A673 (cell line): ENCODE results near the gene DNAAF5. TPM values are rescaled to one million over a fixed set of nuclear protein-coding genes. Genes with fewer than 3 reads are reported as not detected.

Experiments used
- BruUV-seq: library from RNA; stranded (reverse); fragments of 400-500 nt; replicated peaks from 2 replicates; lab custom pipeline; 2021; lab: Mats Ljungman, UMichigan
- CTCF ChIA-PET: fragments of 300-600 bp; sonication (Branson Sonifier 250); formaldehyde crosslinking; loops from one replicate; lab custom pipeline; 2022; ENCODE audit warnings: antibody characterized with exemption; lab: Charles Lee
- POLR2A ChIA-PET: fragments of 300-600 bp; sonication (Branson Sonifier 250); formaldehyde crosslinking; loops from one replicate; lab custom pipeline; 2022; ENCODE audit warnings: antibody characterized with exemption; ENCODE audit not compliant: low non-redundant PET; lab: Charles Lee
- DNase-seq: peaks from one replicate; pipeline ENCODE4 v3.0.0-alpha.2; 2015; ENCODE audit warnings: low spot score
- H3K27ac ChIP-seq: fragments of 200-600 bp; sonication (generic); 2 replicates; pipeline ENCODE4 v1.5.1; 2016; ENCODE audit warnings: mixed run types, low read depth, mild to moderate bottlenecking, mixed read lengths, antibody characterized with exemption, low read length; ENCODE audit not compliant: poor library complexity, severe bottlenecking
- H3K27me3 ChIP-seq: fragments of 200-600 bp; sonication (generic); replicated peaks from 2 replicates; pipeline ENCODE4 v1.6.1; 2017; ENCODE audit warnings: mixed run types, low read depth, mild to moderate bottlenecking, mixed read lengths, antibody characterized with exemption, low read length; ENCODE audit not compliant: insufficient read depth, poor library complexity
- H3K36me3 ChIP-seq: fragments of 200-600 bp; sonication (generic); 2 replicates; pipeline ENCODE4 v1.6.1; 2016; ENCODE audit warnings: mixed run types, mild to moderate bottlenecking, mixed read lengths, antibody characterized with exemption, low read length; ENCODE audit not compliant: insufficient read depth, poor library complexity, severe bottlenecking
- H3K4me1 ChIP-seq: fragments of 200-600 bp; sonication (generic); 2 replicates; pipeline ENCODE4 v1.6.1; 2017; ENCODE audit warnings: mixed run types, mild to moderate bottlenecking, mixed read lengths, antibody characterized with exemption, low read length; ENCODE audit not compliant: insufficient read depth, poor library complexity, severe bottlenecking
- H3K4me3 ChIP-seq: fragments of 200-600 bp; sonication (generic); 2 replicates; pipeline ENCODE4 v1.5.1; 2016; ENCODE audit warnings: low read depth, mixed run types, mild to moderate bottlenecking, mixed read lengths, low read length; ENCODE audit not compliant: poor library complexity, severe bottlenecking
- H3K9me3 ChIP-seq: fragments of 200-600 bp; sonication (generic); 2 replicates; pipeline ENCODE4 v1.6.1; 2016; ENCODE audit warnings: mixed run types, low read depth, mild to moderate bottlenecking, mixed read lengths, antibody characterized with exemption, low read length; ENCODE audit not compliant: poor library complexity, severe bottlenecking
- EZH2 ChIP-seq: fragments of 200-600 bp; sonication (generic); IDR thresholded peaks from 2 replicates; pipeline ENCODE4 v1.6.1; 2017; ENCODE audit warnings: borderline replicate concordance, low read depth, mild to moderate bottlenecking, mixed read lengths, antibody characterized with exemption, low read length; ENCODE audit not compliant: poor library complexity, severe bottlenecking
- intact Hi-C: fragments of 100-400 bp; cut with micrococcal nuclease; formaldehyde crosslinking; loops from one replicate; pipeline ENCODE4 v1.10.0; 2022; ENCODE audit not compliant: unreplicated experiment
- total RNA-seq: library from RNA; stranded (reverse); gene quantifications from 2 replicates; pipeline ENCODE4 v1.2.3, GENCODE V29; 2021
- TF ChIP-seq, protein P1 (sequence below): fragments of 300-800, 200-600 bp; sonication (generic); conservative IDR thresholded peaks from 2 replicates; pipeline ENCODE4 v1.5.1; 2017; ENCODE audit warnings: low read depth, mild to moderate bottlenecking, antibody characterized with exemption, low read length, moderate library complexity, mixed read lengths

DNAAF5 gene
- total RNA-seq, 1 experiment from 2014 or later = 78.1 TPM

GRCh38 chr7:729140-730000 lies 2.9 kb downstream of the DNAAF5 start:
- CTCF ChIA-PET = no interaction called here
- POLR2A ChIA-PET = no interaction called here
- Histone ChIP-seq H3K9me3 (peaks cover 2% of the 10 kb centered on the region), H3K27ac (no peak overlapping the region), H3K27me3 (no peaks in the 10 kb centered on the region), H3K36me3 (peaks cover 45% of the 10 kb centered on the region), H3K4me3 (no peak overlapping the region), H3K4me1 (peaks cover 8% of the 10 kb centered on the region)
- no TSS peak for BruUV-seq
- TF ChIP-seq, protein P1, sequence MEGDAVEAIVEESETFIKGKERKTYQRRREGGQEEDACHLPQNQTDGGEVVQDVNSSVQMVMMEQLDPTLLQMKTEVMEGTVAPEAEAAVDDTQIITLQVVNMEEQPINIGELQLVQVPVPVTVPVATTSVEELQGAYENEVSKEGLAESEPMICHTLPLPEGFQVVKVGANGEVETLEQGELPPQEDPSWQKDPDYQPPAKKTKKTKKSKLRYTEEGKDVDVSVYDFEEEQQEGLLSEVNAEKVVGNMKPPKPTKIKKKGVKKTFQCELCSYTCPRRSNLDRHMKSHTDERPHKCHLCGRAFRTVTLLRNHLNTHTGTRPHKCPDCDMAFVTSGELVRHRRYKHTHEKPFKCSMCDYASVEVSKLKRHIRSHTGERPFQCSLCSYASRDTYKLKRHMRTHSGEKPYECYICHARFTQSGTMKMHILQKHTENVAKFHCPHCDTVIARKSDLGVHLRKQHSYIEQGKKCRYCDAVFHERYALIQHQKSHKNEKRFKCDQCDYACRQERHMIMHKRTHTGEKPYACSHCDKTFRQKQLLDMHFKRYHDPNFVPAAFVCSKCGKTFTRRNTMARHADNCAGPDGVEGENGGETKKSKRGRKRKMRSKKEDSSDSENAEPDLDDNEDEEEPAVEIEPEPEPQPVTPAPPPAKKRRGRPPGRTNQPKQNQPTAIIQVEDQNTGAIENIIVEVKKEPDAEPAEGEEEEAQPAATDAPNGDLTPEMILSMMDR = no peak
- no peak for TF ChIP-seq EZH2
- no peak for DNase-seq
- intact Hi-C loops = no loop called here

- ChIA-PET POLR2A (interaction anchor here (0.7 kb wide), 1 partner anchor 42 kb away, joined by 3 read pairs; no protein-coding TSS in a partner anchor), CTCF (no interaction called here)
- BruUV-seq = no TSS peak
- intact Hi-C loops = no loop called here
- peaks cover 6% of the 10 kb centered on the region for H3K4me1 ChIP-seq
- H3K4me3 ChIP-seq = no peak overlapping the region
- H3K9me3 ChIP-seq = peaks cover 13% of the 10 kb centered on the region
- peaks cover 48% of the 10 kb centered on the region for H3K36me3 ChIP-seq
- TF ChIP-seq EZH2 = no peak
- TF ChIP-seq, protein P1 = no peak
- H3K27me3 ChIP-seq = no peaks in the 10 kb centered on the region
- H3K27ac ChIP-seq = no peak overlapping the region
- no peak for DNase-seq
Measured at GRCh38 chr7:730501-731439, 4.3 kb downstream of the DNAAF5 start.

GRCh38 chr7:731440-732085 lies 5.1 kb downstream of the DNAAF5 start:
- H3K27me3 ChIP-seq = no peaks in the 10 kb centered on the region
- DNase-seq = no peak
- intact Hi-C loops = no loop called here
- TF ChIP-seq, protein P1 = no peak
- TF ChIP-seq EZH2 = no peak
- ChIA-PET POLR2A (interaction anchor here (0.7 kb wide), 1 partner anchor 41 kb away, joined by 3 read pairs; no protein-coding TSS in a partner anchor), CTCF (no interaction called here)
- peaks cover 13% of the 10 kb centered on the region for H3K9me3 ChIP-seq
- no TSS peak for BruUV-seq
- peaks cover 48% of the 10 kb centered on the region for H3K36me3 ChIP-seq
- no peak overlapping the region for H3K4me3 ChIP-seq
- no peak overlapping the region for H3K27ac ChIP-seq
- no peaks in the 10 kb centered on the region for H3K4me1 ChIP-seq
